ENCODE measurements around the gene SERPINB13.

DNA sequence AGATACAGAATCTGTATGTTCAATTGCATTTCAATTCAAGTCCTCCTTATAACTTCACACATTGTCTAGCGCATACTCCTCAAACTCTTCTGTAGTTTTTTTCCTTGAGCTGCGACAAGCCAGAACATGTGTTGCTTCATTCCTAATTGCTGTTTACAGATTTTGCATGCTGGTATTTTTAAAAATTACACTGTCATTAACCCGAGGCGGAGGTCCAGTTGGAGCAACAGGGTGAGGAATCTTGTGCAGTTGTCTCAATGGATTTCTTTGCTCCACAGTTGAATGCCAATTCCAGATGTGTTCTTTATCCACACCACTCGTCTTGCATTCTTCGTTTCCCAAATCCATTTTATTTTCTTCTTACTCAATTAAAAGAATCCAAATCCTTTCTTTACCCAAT, 16.4 kb upstream of the SERPINB13 start:
- TF ChIP-seq, protein P1, sequence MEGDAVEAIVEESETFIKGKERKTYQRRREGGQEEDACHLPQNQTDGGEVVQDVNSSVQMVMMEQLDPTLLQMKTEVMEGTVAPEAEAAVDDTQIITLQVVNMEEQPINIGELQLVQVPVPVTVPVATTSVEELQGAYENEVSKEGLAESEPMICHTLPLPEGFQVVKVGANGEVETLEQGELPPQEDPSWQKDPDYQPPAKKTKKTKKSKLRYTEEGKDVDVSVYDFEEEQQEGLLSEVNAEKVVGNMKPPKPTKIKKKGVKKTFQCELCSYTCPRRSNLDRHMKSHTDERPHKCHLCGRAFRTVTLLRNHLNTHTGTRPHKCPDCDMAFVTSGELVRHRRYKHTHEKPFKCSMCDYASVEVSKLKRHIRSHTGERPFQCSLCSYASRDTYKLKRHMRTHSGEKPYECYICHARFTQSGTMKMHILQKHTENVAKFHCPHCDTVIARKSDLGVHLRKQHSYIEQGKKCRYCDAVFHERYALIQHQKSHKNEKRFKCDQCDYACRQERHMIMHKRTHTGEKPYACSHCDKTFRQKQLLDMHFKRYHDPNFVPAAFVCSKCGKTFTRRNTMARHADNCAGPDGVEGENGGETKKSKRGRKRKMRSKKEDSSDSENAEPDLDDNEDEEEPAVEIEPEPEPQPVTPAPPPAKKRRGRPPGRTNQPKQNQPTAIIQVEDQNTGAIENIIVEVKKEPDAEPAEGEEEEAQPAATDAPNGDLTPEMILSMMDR (IDR thresholded peaks at IDR 0.05 in 8 of 11, conservative IDR thresholded peaks at IDR 0.05 in 3 of 11): no peak
- no peak for TF ChIP-seq POLR2AphosphoS5 (IDR thresholded peaks at IDR 0.05)

Data from spleen (tissue), 7 donors.